HepG2 (cell line): ENCODE data around the gene ZNF524. TPM values are rescaled to one million over a fixed set of nuclear protein-coding genes. Genes with fewer than 3 reads are reported as not detected.
A peak's percentile ranks its signal among the peaks of the same experiment; 100 is the strongest.

Source experiments
- ATF6 ChIP-seq: sonication (generic); formaldehyde crosslinking; conservative IDR thresholded peaks from 2 replicates; pipeline ENCODE4 v1.4.0; 2020; ENCODE audit warnings: missing genetic modification reagents
- ATF7 ChIP-seq, 2 experiments: fragments of 450-650 bp in 1 of 2; sonication (generic) in 1 of 2; formaldehyde crosslinking in 1 of 2; IDR thresholded peaks; 2 replicates each; pipeline versions ENCODE4 v1.4.0 to v1.6.1; 2016 to 2020; ENCODE audit warnings: antibody characterized with exemption in 1 of 2, mild to moderate bottlenecking in 1 of 2, missing genetic modification reagents in 1 of 2
- BORCS8-MEF2B ChIP-seq: sonication (generic); formaldehyde crosslinking; IDR thresholded peaks from 2 replicates; pipeline ENCODE4 v1.8.0; 2022; ENCODE audit warnings: mild to moderate bottlenecking, missing genetic modification reagents
- BRCA1 ChIP-seq: sonication (generic); formaldehyde crosslinking; IDR thresholded peaks from 2 replicates; pipeline ENCODE4 v1.4.0; 2020; ENCODE audit warnings: missing genetic modification reagents
- CENPT ChIP-seq: sonication (generic); formaldehyde crosslinking; IDR thresholded peaks from 2 replicates; pipeline ENCODE4 v1.8.0; 2022; ENCODE audit warnings: low read depth, mild to moderate bottlenecking, moderate library complexity, missing genetic modification reagents
- CERS6 ChIP-seq: sonication (generic); formaldehyde crosslinking; IDR thresholded peaks from 2 replicates; pipeline ENCODE4 v1.5.0; 2020; ENCODE audit warnings: missing genetic modification reagents
- ELF1 ChIP-seq: sonication (generic); formaldehyde crosslinking; IDR thresholded peaks from 2 replicates; pipeline ENCODE4 v1.4.0; 2020; ENCODE audit warnings: missing genetic modification reagents
- ESRRA ChIP-seq: sonication (generic); formaldehyde crosslinking; IDR thresholded peaks from 2 replicates; pipeline ENCODE4 v1.5.1; 2020; ENCODE audit warnings: mild to moderate bottlenecking, low read depth, missing genetic modification reagents
- FOXA1 ChIP-seq, 2 experiments: fragments of 450-650 bp in 1 of 2; sonication (generic) in 1 of 2; formaldehyde crosslinking in 1 of 2; IDR thresholded peaks; 2 replicates each; pipeline versions ENCODE4 v1.4.0 to v1.6.1; 2016 to 2020; ENCODE audit warnings: missing genetic modification reagents in 1 of 2
- GABPB1 ChIP-seq: IDR thresholded peaks from 2 replicates; pipeline ENCODE4 v1.6.1; 2016; ENCODE audit warnings: mild to moderate bottlenecking, missing genetic modification reagents, moderate library complexity, missing compliant biosample characterization
- GPBP1L1 ChIP-seq: sonication (generic); formaldehyde crosslinking; IDR thresholded peaks from 2 replicates; pipeline ENCODE4 v1.5.0; 2020; ENCODE audit warnings: mild to moderate bottlenecking, missing genetic modification reagents
- GRHL1 ChIP-seq: sonication (generic); formaldehyde crosslinking; conservative IDR thresholded peaks from 2 replicates; pipeline ENCODE4 v1.8.0; 2022; ENCODE audit warnings: missing genetic modification reagents
- HCFC1 ChIP-seq: fragments of 150-350 bp; IDR thresholded peaks from 2 replicates; pipeline ENCODE4 v1.6.1; 2014; ENCODE audit warnings: low read depth, low read length
- KAT2B ChIP-seq: fragments of 150-350 bp; IDR thresholded peaks from 2 replicates; pipeline ENCODE4 v1.6.1; 2014; ENCODE audit warnings: low read depth, low read length, borderline replicate concordance
- NR2F2 ChIP-seq: IDR thresholded peaks from 2 replicates; pipeline ENCODE4 v1.6.1; 2012; ENCODE audit warnings: low read depth, inconsistent platforms, borderline replicate concordance
- PHF8 ChIP-seq: sonication (generic); formaldehyde crosslinking; IDR thresholded peaks from 2 replicates; pipeline ENCODE4 v1.5.0; 2020; ENCODE audit warnings: missing genetic modification reagents
- TRAFD1 ChIP-seq: sonication (generic); formaldehyde crosslinking; IDR thresholded peaks from 2 replicates; pipeline ENCODE4 v1.5.1; 2020; ENCODE audit warnings: missing genetic modification reagents, mild to moderate bottlenecking, borderline replicate concordance
- ZNF24 ChIP-seq: fragments of 450-650 bp; IDR thresholded peaks from 2 replicates; pipeline ENCODE4 v1.6.1; 2017; ENCODE audit warnings: antibody characterized with exemption, mild to moderate bottlenecking
- ZNF674 ChIP-seq: sonication (generic); formaldehyde crosslinking; IDR thresholded peaks from 2 replicates; pipeline ENCODE4 v1.5.0; 2020; ENCODE audit warnings: low read depth, mild to moderate bottlenecking, missing genetic modification reagents
- ZNF780A ChIP-seq: sonication (generic); formaldehyde crosslinking; IDR thresholded peaks from 2 replicates; pipeline ENCODE4 v1.8.0; 2022; ENCODE audit warnings: mild to moderate bottlenecking, missing genetic modification reagents, moderate library complexity
- ZNF784 ChIP-seq: sonication (generic); formaldehyde crosslinking; IDR thresholded peaks from 2 replicates; pipeline ENCODE4 v1.5.1; 2020; ENCODE audit warnings: missing genetic modification reagents, mild to moderate bottlenecking, borderline replicate concordance
- polyA plus RNA-seq, 8 experiments: library from polyadenylated mRNA; depleted of rRNA in 3 of 8; stranded (reverse) in 7 of 8; unstranded in 1 of 8; fragments of >200 nt; fragmentation: Illumina TruSeq in 4 of 8; extraction: Trizol in 4 of 8; gene quantifications; 2 replicates each; pipeline versions ENCODE4 v1.2.1 to v1.2.3, GENCODE V29; 2011 to 2016; ENCODE audit warnings: low read depth in 4 of 8, missing spikeins in 1 of 8, mixed read lengths in 1 of 8; ENCODE audit not compliant: insufficient read depth in 1 of 8
- total RNA-seq, 5 experiments: library from RNA; depleted of rRNA; stranded (reverse); fragments of >200 nt; fragmentation: Illumina TruSeq; extraction: Trizol; gene quantifications; 2 replicates each; pipeline ENCODE4 v1.2.3, GENCODE V29; 2016; ENCODE audit warnings: low read depth in 1 of 5

Gene ZNF524
- total and polyA plus RNA-seq, 2 of the 13 experiments (the other 11 are each of a cell fraction or from before 2014, with no cell fraction given): 3.2 to 4.6 TPM

GRCh38 chr19:55599468-55599841, 633 bp upstream of the ZNF524 start, which contains the start of gene FIZ1 (continued):
- TF ChIP-seq ZNF784 (CRISPR knock-in tag): no peak; the same call in 1 of the 2 replicates
- no peak for TF ChIP-seq ATF7 (IDR thresholded peaks at IDR 0.05)
- no peak for TF ChIP-seq ATF7 (CRISPR knock-in tag; IDR thresholded peaks at IDR 0.05)
- TF ChIP-seq NR2F2: no peak
- TF ChIP-seq ELF1 (CRISPR knock-in tag): peak; percentile 84
- no peak for TF ChIP-seq BORCS8-MEF2B
- TF ChIP-seq KAT2B: no peak
- TF ChIP-seq ZNF780A: no peak
- peak; percentile 47; the same call in 1 of the 2 replicates for TF ChIP-seq PHF8 (CRISPR knock-in tag)
- TF ChIP-seq GPBP1L1 (CRISPR knock-in tag): no peak
- no peak for TF ChIP-seq ATF6 (CRISPR knock-in tag)
- no peak for TF ChIP-seq CERS6 (CRISPR knock-in tag)
- no peak for TF ChIP-seq FOXA1 (IDR thresholded peaks at IDR 0.05)
- TF ChIP-seq FOXA1 (CRISPR knock-in tag; IDR thresholded peaks at IDR 0.05): no peak
- TF ChIP-seq CENPT (CRISPR knock-in tag): no peak
- TF ChIP-seq GABPB1: peak; percentile 95
- TF ChIP-seq ESRRA (CRISPR knock-in tag): 0 out of 2 replicates have a peak, but pooled peaks have one; percentile 57
- TF ChIP-seq HCFC1: peak; percentile 71
- TF ChIP-seq GRHL1 (CRISPR knock-in tag): no peak
- no peak for TF ChIP-seq BRCA1
- TF ChIP-seq ZNF24: no peak
- no peak for TF ChIP-seq TRAFD1 (CRISPR knock-in tag)
- TF ChIP-seq ZNF674 (CRISPR knock-in tag): no peak
